Breast epithelium (tissue), 4 donors: Measurements from ENCODE around the gene PSME1. TPM values are rescaled to one million over a fixed set of nuclear protein-coding genes. Genes with fewer than 3 reads are reported as not detected.
A peak's percentile ranks its signal among the peaks of the same experiment; 100 is the strongest.

Experiments
- DNase-seq, 2 donors: peaks; one replicate each; pipeline ENCODE4 v3.0.0-alpha.2; 2019; ENCODE audit warnings: low spot score in 2 of 2
- H3K27ac ChIP-seq, 2 donors: fragments of 200-600 bp; sonication (generic) in 1 of 2; one replicate each; pipeline ENCODE4 v1.5.1; 2016 to 2019; ENCODE audit warnings: mild to moderate bottlenecking in 1 of 2
- H3K27me3 ChIP-seq, 2 donors: fragments of 200-600 bp; sonication (generic) in 1 of 2; one replicate each; pipeline versions ENCODE4 v1.5.1 to v1.6.0; 2017 to 2019; ENCODE audit warnings: control low read depth in 1 of 2, mild to moderate bottlenecking in 1 of 2
- H3K36me3 ChIP-seq: fragments of 200-600 bp; one replicate; pipeline ENCODE4 v1.5.1; 2019
- H3K4me1 ChIP-seq, 2 donors: fragments of 200-600 bp; sonication (generic); one replicate each; pipeline ENCODE4 v1.5.1; 2016 to 2019; ENCODE audit warnings: control low read depth in 1 of 2
- H3K4me3 ChIP-seq, 3 donors: fragments of 200-600 bp; sonication (generic); 1 replicate in 2 of 3; 2 replicates in 1 of 3; pipeline ENCODE4 v1.5.1; 2016 to 2019; ENCODE audit warnings: mild to moderate bottlenecking in 3 of 3, moderate library complexity in 2 of 3
- H3K9me3 ChIP-seq, 2 donors: fragments of 200-600 bp; sonication (generic) in 1 of 2; one replicate each; pipeline ENCODE4 v1.5.1; 2016 to 2019; ENCODE audit warnings: control low read depth in 1 of 2
- POLR2A ChIP-seq: fragments of 450-650 bp; IDR thresholded peaks from one replicate; pipeline ENCODE4 v1.6.1; 2016; ENCODE audit warnings: antibody characterized with exemption, mild to moderate bottlenecking, moderate library complexity
- POLR2AphosphoS5 ChIP-seq, 3 donors: sonication (generic); formaldehyde crosslinking; IDR thresholded peaks; one replicate each; pipeline ENCODE4 v1.6.1; 2017; ENCODE audit warnings: antibody characterized with exemption in 3 of 3
- intact Hi-C: fragments of 100-400 bp; cut with DNase I; formaldehyde crosslinking; loops from one replicate; pipeline ENCODE4 v1.15.1; 2023; ENCODE audit warnings: low total_unique reads
- total RNA-seq, 3 donors: library from RNA; depleted of rRNA; stranded (reverse); fragments of >200 nt; gene quantifications; one replicate each; pipeline ENCODE4 v1.1.0, GENCODE V29; 2016
- TF ChIP-seq, protein P1 (sequence below), 3 donors: fragments of 450-650 bp; IDR thresholded peaks; one replicate each; pipeline ENCODE4 v1.5.1; 2016 to 2017; ENCODE audit warnings: antibody characterized with exemption in 3 of 3, mild to moderate bottlenecking in 3 of 3, moderate library complexity in 3 of 3

PSME1 gene
- total RNA-seq, 3 donors from 2014 or later: 91.1 to 151 (median 135) TPM

DNA sequence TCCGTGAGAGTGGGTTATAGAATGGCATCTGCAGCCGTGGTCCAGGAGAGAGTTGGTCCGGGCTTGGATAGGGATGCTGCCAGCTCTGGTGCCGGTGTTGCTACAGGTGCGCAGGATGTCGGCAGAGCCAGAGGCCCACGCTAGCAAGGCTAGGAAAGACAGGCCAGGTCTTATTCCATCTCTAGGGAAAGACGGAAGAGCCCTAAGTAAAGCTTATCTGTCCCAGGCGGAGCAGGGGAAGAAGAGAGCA is 485 bp upstream of the PSME1 start:
- H3K4me1 ChIP-seq: peaks cover 5 to 16% of the 10 kb centered on the region in 2 donors

DNA sequence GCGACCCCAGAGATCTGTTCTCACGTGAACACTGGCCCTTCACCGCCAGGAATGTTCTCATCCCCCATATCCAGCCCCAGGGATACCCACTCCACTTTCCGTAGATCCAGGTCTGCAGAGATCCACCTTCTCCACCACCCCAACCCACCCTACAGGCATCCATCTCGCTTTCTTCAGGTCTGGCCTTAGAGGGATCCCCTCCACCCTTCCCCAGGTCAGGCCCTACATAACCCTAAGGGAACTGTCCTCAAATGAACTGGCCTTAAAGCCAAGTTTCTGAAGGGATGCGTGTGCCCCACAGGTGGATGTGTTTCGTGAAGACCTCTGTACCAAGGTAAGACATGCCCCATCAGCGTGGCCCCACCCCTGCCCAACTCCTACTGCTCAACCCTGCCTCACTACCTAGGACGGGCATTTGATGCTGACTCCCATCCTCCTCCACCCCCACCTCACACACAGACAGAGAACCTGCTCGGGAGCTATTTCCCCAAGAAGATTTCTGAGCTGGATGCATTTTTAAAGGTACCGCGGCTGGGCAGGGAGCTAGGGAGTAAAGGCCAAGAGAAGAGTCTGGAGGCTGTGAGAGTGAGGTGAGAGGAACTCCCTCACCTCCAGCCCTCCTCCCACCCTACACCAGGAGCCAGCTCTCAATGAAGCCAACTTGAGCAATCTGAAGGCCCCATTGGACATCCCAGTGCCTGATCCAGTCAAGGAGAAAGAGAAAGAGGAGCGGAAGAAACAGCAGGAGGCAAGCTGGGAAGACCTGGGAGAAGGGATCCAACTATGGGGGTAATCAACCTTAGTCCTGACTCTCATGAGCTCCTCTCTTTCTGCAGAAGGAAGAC is 912 bp downstream of the PSME1 start:
- DNase-seq: no peak

More for the DNA sequence above, 485 bp upstream of the PSME1 start:
- Histone ChIP-seq H3K4me3 (peak overlapping the region; percentile 93 to 99 (median 97)), H3K27ac (peak overlapping the region; percentile 92 to 96), H3K9me3 (no peaks in the 10 kb centered on the region), H3K27me3 (no peaks in the 10 kb centered on the region), H3K36me3 (no peaks in the 10 kb centered on the region)
- intact Hi-C loops: no loop called here
- no peak for DNase-seq
- TF ChIP-seq POLR2A (no peak), POLR2AphosphoS5 (IDR thresholded peaks at IDR 0.05) (no peak)
- TF ChIP-seq, protein P1, sequence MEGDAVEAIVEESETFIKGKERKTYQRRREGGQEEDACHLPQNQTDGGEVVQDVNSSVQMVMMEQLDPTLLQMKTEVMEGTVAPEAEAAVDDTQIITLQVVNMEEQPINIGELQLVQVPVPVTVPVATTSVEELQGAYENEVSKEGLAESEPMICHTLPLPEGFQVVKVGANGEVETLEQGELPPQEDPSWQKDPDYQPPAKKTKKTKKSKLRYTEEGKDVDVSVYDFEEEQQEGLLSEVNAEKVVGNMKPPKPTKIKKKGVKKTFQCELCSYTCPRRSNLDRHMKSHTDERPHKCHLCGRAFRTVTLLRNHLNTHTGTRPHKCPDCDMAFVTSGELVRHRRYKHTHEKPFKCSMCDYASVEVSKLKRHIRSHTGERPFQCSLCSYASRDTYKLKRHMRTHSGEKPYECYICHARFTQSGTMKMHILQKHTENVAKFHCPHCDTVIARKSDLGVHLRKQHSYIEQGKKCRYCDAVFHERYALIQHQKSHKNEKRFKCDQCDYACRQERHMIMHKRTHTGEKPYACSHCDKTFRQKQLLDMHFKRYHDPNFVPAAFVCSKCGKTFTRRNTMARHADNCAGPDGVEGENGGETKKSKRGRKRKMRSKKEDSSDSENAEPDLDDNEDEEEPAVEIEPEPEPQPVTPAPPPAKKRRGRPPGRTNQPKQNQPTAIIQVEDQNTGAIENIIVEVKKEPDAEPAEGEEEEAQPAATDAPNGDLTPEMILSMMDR (IDR thresholded peaks at IDR 0.05): no peak

GRCh38 chr14:24137529-24138395 is 1.8 kb downstream of the PSME1 start:
- Histone ChIP-seq H3K36me3 (no peaks in the 10 kb centered on the region), H3K27ac (peak overlapping the region; percentile 49 to 92), H3K27me3 (no peaks in the 10 kb centered on the region), H3K4me1 (peaks cover 5 to 16% of the 10 kb centered on the region in 2 donors), H3K9me3 (no peaks in the 10 kb centered on the region), H3K4me3 (no peak overlapping the region)
- no peak for DNase-seq
- TF ChIP-seq, protein P1 (IDR thresholded peaks at IDR 0.05): no peak
- TF ChIP-seq POLR2AphosphoS5 (IDR thresholded peaks at IDR 0.05) (no peak), POLR2A (no peak)
- intact Hi-C loops: no loop called here

More for the DNA sequence above, 912 bp downstream of the PSME1 start:
- Histone ChIP-seq H3K27ac (peak overlapping the region; percentile 92 to 96), H3K4me3 (peak overlapping the region; percentile 93 to 99 (median 97)), H3K9me3 (no peaks in the 10 kb centered on the region), H3K36me3 (no peaks in the 10 kb centered on the region), H3K4me1 (peaks cover 5 to 16% of the 10 kb centered on the region in 2 donors), H3K27me3 (no peaks in the 10 kb centered on the region)
- intact Hi-C loops: no loop called here
- TF ChIP-seq, protein P1 (IDR thresholded peaks at IDR 0.05): no peak
- TF ChIP-seq POLR2A (no peak), POLR2AphosphoS5 (IDR thresholded peaks at IDR 0.05) (no peak)

DNA sequence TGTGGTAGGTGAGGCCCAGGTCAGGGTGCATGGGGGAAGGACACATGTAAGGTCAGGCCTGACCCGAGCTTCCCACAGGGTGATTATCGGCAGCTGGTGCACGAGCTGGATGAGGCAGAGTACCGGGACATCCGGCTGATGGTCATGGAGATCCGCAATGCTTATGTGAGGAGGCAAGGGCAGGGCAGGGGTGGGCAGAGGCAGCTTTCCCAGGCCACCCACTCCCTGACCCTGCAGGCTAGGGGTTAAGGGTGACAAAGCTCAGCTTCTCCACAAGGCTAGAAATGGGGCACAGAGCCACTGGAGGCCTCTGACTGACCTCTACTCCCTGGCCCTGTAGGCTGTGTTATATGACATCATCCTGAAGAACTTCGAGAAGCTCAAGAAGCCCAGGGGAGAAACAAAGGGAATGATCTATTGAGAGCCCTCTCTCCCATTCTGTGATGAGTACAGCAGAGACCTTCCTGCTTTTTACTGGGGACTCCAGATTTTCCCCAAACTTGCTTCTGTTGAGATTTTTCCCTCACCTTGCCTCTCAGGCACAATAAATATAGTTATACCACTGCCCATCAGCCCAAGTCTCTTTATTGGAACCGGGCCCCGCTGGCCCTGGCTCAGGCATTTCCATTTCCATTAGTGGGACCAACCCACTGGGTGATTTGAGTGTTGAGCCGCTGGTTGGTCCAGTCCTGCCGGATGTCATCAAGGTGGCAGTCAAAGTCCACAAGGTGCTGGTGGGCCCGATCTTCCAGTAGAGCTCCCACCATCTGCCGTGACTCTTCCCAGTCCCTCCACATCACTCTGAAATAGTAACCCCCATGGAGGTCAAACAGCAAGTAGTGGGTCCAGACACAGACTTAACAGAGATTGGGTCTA is 2.6 kb downstream of the PSME1 start:
- Histone ChIP-seq H3K27ac (peak overlapping the region; percentile 49 to 86), H3K4me1 (peaks cover 5 to 16% of the 10 kb centered on the region in 2 donors), H3K36me3 (no peaks in the 10 kb centered on the region), H3K4me3 (no peak overlapping the region), H3K9me3 (no peaks in the 10 kb centered on the region), H3K27me3 (no peaks in the 10 kb centered on the region)
- no peak for DNase-seq
- intact Hi-C loops: no loop called here
- TF ChIP-seq POLR2A (no peak), POLR2AphosphoS5 (IDR thresholded peaks at IDR 0.05) (no peak)
- TF ChIP-seq, protein P1 (IDR thresholded peaks at IDR 0.05): no peak
